ENCODE results near the gene GPR87. TPM values are rescaled to one million over a fixed set of nuclear protein-coding genes. Genes with fewer than 3 reads are reported as not detected.

GPR87 gene
- total and polyA plus RNA-seq, 12 donors: not detected

DNA sequence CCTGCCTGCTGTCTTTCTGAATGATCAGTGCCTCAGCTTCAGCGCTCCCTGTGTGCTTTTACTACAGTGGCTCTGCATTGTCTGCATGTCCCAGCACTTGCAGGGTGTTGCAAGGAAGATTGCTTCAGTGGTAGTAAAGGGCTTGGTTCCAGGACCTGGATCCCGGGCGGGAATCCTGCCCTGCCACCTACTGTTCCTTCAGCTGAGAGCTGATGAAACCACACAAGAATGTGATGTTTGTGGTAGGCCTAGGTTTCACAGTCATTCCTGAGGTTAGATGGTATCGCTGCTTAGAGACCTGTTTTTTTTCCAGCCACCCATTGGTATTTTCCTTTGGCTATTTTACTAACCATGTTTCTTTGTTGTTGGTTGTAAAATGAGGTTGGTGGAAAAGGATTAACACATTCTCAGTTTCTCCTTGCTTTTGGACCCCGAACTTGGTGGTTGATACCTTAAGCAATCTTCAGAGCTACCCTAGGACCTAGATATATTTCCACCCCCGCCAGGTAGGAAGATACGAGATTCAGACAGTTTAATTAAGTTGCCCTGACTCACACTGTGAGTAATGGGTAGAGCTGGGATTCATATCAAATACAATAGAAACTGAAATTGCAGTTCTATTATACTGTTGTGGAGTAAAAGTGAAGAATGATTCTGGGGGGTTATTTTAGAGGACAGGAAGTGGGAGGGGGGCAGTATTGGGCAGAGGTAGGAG is 11.4 kb downstream of the GPR87 start:
- H3K4me1 ChIP-seq (replicated peaks in 1 of 2): no peaks in the 10 kb centered on the region
- no peak overlapping the region for H3K4me3 ChIP-seq
- no peaks in the 10 kb centered on the region for H3K36me3 ChIP-seq (replicated peaks in 1 of 2)
- peak overlapping the region in 1 of 5 donors; percentile 5 for H3K27ac ChIP-seq
- 73 to 77% (median 74%) methylated on average over 7 of the region's 7 CpGs for WGBS, 4 donors
- H3K27me3 ChIP-seq: no peaks in the 10 kb centered on the region
- DNase-seq: peak in 6 of 7 donors; percentile 13 to 68 (median 44)
- no peaks in the 10 kb centered on the region for H3K9me3 ChIP-seq (replicated peaks in 1 of 3)
- TF ChIP-seq POLR2A (IDR thresholded peaks at IDR 0.05): no peak
- TF ChIP-seq, protein P1, sequence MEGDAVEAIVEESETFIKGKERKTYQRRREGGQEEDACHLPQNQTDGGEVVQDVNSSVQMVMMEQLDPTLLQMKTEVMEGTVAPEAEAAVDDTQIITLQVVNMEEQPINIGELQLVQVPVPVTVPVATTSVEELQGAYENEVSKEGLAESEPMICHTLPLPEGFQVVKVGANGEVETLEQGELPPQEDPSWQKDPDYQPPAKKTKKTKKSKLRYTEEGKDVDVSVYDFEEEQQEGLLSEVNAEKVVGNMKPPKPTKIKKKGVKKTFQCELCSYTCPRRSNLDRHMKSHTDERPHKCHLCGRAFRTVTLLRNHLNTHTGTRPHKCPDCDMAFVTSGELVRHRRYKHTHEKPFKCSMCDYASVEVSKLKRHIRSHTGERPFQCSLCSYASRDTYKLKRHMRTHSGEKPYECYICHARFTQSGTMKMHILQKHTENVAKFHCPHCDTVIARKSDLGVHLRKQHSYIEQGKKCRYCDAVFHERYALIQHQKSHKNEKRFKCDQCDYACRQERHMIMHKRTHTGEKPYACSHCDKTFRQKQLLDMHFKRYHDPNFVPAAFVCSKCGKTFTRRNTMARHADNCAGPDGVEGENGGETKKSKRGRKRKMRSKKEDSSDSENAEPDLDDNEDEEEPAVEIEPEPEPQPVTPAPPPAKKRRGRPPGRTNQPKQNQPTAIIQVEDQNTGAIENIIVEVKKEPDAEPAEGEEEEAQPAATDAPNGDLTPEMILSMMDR (IDR thresholded peaks at IDR 0.05): no peak
- intact Hi-C loops (cut with DNase I): no loop called here

DNA sequence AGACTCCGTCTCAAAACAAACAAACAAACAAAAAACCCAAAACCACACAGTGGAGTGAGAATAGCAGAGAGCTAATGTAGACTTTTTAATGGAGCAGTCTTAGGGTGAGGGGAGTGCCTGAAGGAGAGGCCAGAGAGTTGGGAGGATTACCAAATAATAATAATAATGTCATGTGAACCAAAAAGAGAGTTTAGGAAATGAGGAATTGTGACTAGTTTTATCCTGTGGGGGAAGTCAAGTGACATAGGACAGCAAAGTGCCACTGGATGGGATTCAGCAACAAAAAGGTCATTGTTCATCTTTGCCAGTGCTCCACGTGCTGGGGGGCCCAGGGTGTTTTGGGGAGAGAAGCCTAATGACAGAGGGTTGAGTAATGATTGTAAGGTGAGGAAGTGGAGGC is 12.9 kb downstream of the GPR87 start:
- H3K27me3 ChIP-seq: no peaks in the 10 kb centered on the region
- no peak overlapping the region for H3K27ac ChIP-seq
- no peaks in the 10 kb centered on the region for H3K9me3 ChIP-seq (replicated peaks in 1 of 3)
- H3K4me3 ChIP-seq: no peak overlapping the region
- intact Hi-C loops (cut with DNase I): no loop called here
- no peak for DNase-seq
- H3K4me1 ChIP-seq (replicated peaks in 1 of 2): no peaks in the 10 kb centered on the region
- H3K36me3 ChIP-seq (replicated peaks in 1 of 2): no peaks in the 10 kb centered on the region
- TF ChIP-seq, protein P1 (IDR thresholded peaks at IDR 0.05): no peak
- TF ChIP-seq POLR2A (IDR thresholded peaks at IDR 0.05): no peak
- 76 to 82% (median 80%) methylated on average over 2 of the region's 2 CpGs for WGBS, 4 donors

GRCh38 chr3:151301787-151302186 is 14.8 kb downstream of the GPR87 start:
- no peak for TF ChIP-seq POLR2A (IDR thresholded peaks at IDR 0.05)
- TF ChIP-seq, protein P1 (IDR thresholded peaks at IDR 0.05): no peak
- Histone ChIP-seq H3K27ac (no peak overlapping the region), H3K36me3 (replicated peaks in 1 of 2) (no peaks in the 10 kb centered on the region), H3K4me1 (replicated peaks in 1 of 2) (no peaks in the 10 kb centered on the region), H3K27me3 (no peaks in the 10 kb centered on the region), H3K4me3 (no peak overlapping the region), H3K9me3 (replicated peaks in 1 of 3) (no peaks in the 10 kb centered on the region)
- no peak for DNase-seq
- WGBS, 4 donors: 83 to 93% (median 89%) methylated on average over 3 of the region's 3 CpGs
- intact Hi-C loops (cut with DNase I): no loop called here

DNA sequence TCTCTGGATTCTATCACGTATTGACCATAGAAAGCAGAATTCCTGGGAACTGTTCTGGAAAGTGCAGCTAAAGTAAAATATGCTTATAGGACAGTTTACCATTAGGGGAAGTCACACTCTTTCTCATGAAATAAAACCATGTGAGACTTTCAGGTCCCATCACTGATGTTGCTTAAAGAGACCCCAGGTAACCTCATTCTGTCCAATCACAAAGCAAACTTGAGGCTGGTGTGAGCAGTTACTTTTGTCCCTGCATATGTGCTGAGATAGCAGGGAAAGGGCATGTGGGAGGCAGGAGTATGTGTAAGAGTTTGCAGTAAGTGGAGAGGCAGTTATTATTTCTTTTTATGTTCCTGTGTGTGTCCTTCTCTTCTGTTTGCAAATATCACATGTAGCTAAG is 16.1 kb downstream of the GPR87 start:
- H3K4me1 ChIP-seq (replicated peaks in 1 of 2): no peaks in the 10 kb centered on the region
- intact Hi-C loops (cut with DNase I): no loop called here
- DNase-seq: no peak
- H3K9me3 ChIP-seq (replicated peaks in 1 of 3): no peaks in the 10 kb centered on the region
- no peak for TF ChIP-seq POLR2A (IDR thresholded peaks at IDR 0.05)
- no peak overlapping the region for H3K4me3 ChIP-seq
- WGBS, 4 donors: 81 to 92% (median 86%) methylated on average over 1 of the region's 1 CpG
- no peaks in the 10 kb centered on the region for H3K27me3 ChIP-seq
- no peak overlapping the region for H3K27ac ChIP-seq
- H3K36me3 ChIP-seq (replicated peaks in 1 of 2): no peaks in the 10 kb centered on the region

- Histone ChIP-seq H3K36me3 (replicated peaks in 1 of 2) (no peaks in the 10 kb centered on the region), H3K27ac (no peak overlapping the region), H3K4me1 (replicated peaks in 1 of 2) (no peaks in the 10 kb centered on the region), H3K9me3 (replicated peaks in 1 of 3) (no peaks in the 10 kb centered on the region), H3K4me3 (no peak overlapping the region), H3K27me3 (no peaks in the 10 kb centered on the region)
- WGBS, 4 donors: 90 to 97% (median 94%) methylated on average over 2 of the region's 2 CpGs
- TF ChIP-seq, protein P1 (IDR thresholded peaks at IDR 0.05): no peak
- TF ChIP-seq POLR2A (IDR thresholded peaks at IDR 0.05): no peak
- intact Hi-C loops (cut with DNase I): no loop called here
- DNase-seq: no peak
Observed at GRCh38 chr3:151299006-151299405, 17.6 kb downstream of the GPR87 start.

Data from adrenal gland (tissue), 12 donors.